ENCODE measurements around the gene RPRD2.
"Not testable (repeated sequence)": the region's sequence is repeated elsewhere in the genome, so short reads cannot be mapped to it uniquely, and the experiment has no call there.

RPRD2 gene

DNA sequence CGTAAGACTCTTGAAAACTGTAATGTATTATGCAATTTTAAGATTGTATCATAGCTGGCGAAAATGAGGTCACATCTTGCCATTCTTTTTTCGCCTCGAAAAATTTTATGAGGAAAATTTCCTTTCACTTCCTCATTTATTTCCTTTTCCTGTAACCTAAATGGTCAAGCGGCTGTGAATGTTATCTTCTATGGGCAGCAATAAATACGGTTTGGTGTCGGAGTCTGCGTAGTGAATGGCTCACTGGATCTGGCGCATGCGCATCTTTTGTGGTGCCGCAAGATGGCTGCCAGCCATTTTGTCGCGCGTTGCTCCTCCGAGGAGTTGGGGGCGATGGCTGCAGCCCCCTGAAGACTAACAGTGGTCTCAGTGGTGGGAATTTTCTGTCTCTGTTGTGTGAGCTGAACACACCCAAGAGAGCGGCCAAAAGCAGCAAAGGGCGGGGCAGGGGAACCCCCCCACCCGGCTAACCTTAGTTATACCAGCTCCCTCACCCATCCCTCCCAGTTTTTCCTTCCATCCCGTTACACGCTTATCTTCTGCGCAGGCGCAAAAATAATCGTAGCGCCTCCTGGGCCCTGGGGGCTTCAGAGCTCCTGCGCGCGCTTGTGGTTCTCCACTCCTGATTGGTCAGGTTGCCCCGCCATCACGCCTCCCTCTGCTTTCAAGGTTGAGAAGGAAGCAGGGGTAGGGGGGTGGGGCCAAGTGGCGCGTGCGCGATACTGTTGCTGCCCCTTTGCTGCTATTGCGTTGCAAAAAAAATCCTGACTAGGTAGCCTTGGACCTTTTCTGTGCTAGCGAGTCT, at the start of gene RPRD2:
Gene RPRD2 (plus strand): TSS at position 722 of the 805 bp plus-strand sequence. CDS start 568 bp downstream, outside the sequence.
- H3K27me3 ChIP-seq (ENCODE audit: insufficient read depth, low read depth, severe bottlenecking), result no peaks in the 10 kb centered on the region
- peak; percentile 100 for DNase-seq
- H3K9me3 ChIP-seq (ENCODE audit: severe bottlenecking), result no peaks in the 10 kb centered on the region
- peak within 1 kb of the TSS; percentile 96 for H3K27ac ChIP-seq
- peak within 1 kb of the TSS; percentile 89 for H3K4me3 ChIP-seq (ENCODE audit: low read depth, low read length)
- peaks cover 15% of the 10 kb centered on the region for H3K36me3 ChIP-seq
- TF ChIP-seq, protein P1, sequence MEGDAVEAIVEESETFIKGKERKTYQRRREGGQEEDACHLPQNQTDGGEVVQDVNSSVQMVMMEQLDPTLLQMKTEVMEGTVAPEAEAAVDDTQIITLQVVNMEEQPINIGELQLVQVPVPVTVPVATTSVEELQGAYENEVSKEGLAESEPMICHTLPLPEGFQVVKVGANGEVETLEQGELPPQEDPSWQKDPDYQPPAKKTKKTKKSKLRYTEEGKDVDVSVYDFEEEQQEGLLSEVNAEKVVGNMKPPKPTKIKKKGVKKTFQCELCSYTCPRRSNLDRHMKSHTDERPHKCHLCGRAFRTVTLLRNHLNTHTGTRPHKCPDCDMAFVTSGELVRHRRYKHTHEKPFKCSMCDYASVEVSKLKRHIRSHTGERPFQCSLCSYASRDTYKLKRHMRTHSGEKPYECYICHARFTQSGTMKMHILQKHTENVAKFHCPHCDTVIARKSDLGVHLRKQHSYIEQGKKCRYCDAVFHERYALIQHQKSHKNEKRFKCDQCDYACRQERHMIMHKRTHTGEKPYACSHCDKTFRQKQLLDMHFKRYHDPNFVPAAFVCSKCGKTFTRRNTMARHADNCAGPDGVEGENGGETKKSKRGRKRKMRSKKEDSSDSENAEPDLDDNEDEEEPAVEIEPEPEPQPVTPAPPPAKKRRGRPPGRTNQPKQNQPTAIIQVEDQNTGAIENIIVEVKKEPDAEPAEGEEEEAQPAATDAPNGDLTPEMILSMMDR (IDR thresholded peaks at IDR 0.05; ENCODE audit: low read depth, low read length), result 0 out of 2 replicates have a peak, but pooled peaks have one; percentile 0

DNA sequence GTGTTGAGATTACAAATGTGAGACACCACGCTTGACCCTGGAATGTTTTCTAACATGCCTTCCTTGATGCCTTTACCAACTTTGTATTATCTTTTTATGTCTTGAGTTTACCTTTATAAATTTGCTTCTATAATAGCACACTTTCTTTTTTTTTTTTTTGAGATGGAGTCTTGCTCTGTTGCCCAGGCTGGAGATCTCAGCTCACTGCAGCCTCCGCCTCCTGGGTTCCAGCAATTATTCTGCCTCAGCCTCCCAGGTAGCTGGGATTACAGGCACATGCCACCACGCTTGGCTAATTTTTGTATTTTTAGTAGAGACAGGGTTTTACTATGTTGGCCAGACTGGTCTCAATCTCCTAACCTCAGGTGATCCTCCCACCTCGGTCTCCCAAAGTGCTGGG, 49.3 kb upstream of the RPRD2 start:
- not testable (repeated sequence) for H3K4me3 ChIP-seq (ENCODE audit: low read depth, low read length); H3K27ac ChIP-seq; H3K27me3 ChIP-seq (ENCODE audit: insufficient read depth, low read depth, severe bottlenecking); H3K36me3 ChIP-seq; DNase-seq; H3K9me3 ChIP-seq (ENCODE audit: severe bottlenecking)

GRCh38 chr1:150320667-150320978, 43.3 kb upstream of the RPRD2 start:
- H3K27me3 ChIP-seq (ENCODE audit: insufficient read depth, low read depth, severe bottlenecking), result no peaks in the 10 kb centered on the region
- peaks cover 4% of the 10 kb centered on the region for H3K9me3 ChIP-seq (ENCODE audit: severe bottlenecking)
- H3K4me3 ChIP-seq (ENCODE audit: low read depth, low read length), result peak overlapping the region; percentile 92
- TF ChIP-seq, protein P1 (IDR thresholded peaks at IDR 0.05; ENCODE audit: low read depth, low read length), result no peak
- peaks cover 38% of the 10 kb centered on the region for H3K36me3 ChIP-seq
- H3K27ac ChIP-seq, result peak overlapping the region; percentile 92
- DNase-seq, result no peak

DNA sequence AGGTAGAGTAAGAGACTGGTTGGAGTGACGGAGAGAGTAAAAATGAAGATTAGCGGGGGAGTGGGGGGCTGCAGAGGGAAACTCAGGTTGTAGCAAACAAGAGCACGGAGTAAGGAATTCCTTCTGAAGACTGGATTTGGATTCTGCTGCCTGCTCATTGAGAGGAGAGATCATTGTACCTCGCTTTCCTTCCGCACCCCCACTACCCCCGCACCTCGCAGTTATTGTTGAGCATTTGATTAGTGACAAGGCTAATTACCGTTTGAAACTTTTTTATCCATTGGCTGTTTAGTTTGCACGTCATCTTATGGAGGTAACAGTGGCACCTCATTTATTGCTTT, 42.2 kb upstream of the RPRD2 start:
- peaks cover 4% of the 10 kb centered on the region for H3K9me3 ChIP-seq (ENCODE audit: severe bottlenecking)
- peaks cover 50% of the 10 kb centered on the region for H3K36me3 ChIP-seq
- peak overlapping the region; percentile 92 for H3K27ac ChIP-seq
- no peak for DNase-seq
- H3K4me3 ChIP-seq (ENCODE audit: low read depth, low read length), result peak overlapping the region; percentile 92
- no peaks in the 10 kb centered on the region for H3K27me3 ChIP-seq (ENCODE audit: insufficient read depth, low read depth, severe bottlenecking)
- TF ChIP-seq, protein P1 (IDR thresholded peaks at IDR 0.05; ENCODE audit: low read depth, low read length), result no peak

DNA sequence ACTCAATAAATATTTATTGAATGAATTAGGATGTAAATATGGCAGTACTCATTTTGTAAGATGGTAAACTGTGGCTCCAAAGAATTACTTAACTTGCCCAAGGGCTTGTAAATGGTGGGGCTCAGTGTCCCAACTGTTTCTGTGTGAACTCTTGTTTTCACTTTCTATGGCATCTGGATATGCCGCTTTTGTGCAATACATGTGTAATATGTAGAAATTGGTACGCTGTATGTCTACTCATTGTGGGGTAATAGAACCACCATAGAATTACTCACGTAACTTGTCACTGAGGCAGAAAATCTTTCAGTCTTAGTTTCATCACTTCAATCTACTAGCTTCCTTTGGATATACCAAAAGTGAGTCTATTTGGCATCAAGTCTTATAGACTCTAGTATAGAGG, 41.6 kb upstream of the RPRD2 start:
- H3K4me3 ChIP-seq (ENCODE audit: low read depth, low read length), result peak overlapping the region; percentile 92
- TF ChIP-seq, protein P1 (IDR thresholded peaks at IDR 0.05; ENCODE audit: low read depth, low read length), result no peak
- H3K27me3 ChIP-seq (ENCODE audit: insufficient read depth, low read depth, severe bottlenecking), result no peaks in the 10 kb centered on the region
- peaks cover 55% of the 10 kb centered on the region for H3K36me3 ChIP-seq
- no peak for DNase-seq
- peaks cover 4% of the 10 kb centered on the region for H3K9me3 ChIP-seq (ENCODE audit: severe bottlenecking)
- H3K27ac ChIP-seq, result peak overlapping the region; percentile 92

GRCh38 chr1:150332651-150333290, 31.2 kb upstream of the RPRD2 start:
- TF ChIP-seq, protein P1 (IDR thresholded peaks at IDR 0.05; ENCODE audit: low read depth, low read length), result no peak
- Histone ChIP-seq H3K36me3 (peaks cover 99% of the 10 kb centered on the region), H3K4me3 (ENCODE audit: low read depth, low read length) (no peak overlapping the region), H3K9me3 (ENCODE audit: severe bottlenecking) (no peaks in the 10 kb centered on the region), H3K27ac (no peak overlapping the region), H3K27me3 (ENCODE audit: insufficient read depth, low read depth, severe bottlenecking) (no peaks in the 10 kb centered on the region)
- no peak for DNase-seq
